ENCODE measurements around the gene NDST3.

DNA sequence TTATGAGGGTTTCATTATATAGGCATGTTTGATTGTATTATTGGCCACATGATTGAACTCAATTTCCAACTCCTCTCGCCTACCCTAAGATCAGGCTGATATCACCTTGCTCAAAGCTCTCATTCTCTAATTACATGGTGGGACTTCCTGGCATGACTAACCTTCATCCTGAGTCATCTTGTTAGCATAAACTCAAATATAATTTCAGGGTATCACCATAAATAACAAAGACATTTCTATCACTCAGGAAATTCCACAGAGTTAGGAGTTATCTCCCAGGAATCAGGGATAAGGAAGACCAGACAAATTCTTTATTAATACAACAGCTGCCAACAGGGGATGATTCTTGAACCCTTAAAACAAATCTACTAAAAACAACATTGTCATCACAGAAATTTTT, 90.7 kb downstream of the NDST3 start:
- TF ChIP-seq, protein P1, sequence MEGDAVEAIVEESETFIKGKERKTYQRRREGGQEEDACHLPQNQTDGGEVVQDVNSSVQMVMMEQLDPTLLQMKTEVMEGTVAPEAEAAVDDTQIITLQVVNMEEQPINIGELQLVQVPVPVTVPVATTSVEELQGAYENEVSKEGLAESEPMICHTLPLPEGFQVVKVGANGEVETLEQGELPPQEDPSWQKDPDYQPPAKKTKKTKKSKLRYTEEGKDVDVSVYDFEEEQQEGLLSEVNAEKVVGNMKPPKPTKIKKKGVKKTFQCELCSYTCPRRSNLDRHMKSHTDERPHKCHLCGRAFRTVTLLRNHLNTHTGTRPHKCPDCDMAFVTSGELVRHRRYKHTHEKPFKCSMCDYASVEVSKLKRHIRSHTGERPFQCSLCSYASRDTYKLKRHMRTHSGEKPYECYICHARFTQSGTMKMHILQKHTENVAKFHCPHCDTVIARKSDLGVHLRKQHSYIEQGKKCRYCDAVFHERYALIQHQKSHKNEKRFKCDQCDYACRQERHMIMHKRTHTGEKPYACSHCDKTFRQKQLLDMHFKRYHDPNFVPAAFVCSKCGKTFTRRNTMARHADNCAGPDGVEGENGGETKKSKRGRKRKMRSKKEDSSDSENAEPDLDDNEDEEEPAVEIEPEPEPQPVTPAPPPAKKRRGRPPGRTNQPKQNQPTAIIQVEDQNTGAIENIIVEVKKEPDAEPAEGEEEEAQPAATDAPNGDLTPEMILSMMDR (conservative IDR thresholded peaks at IDR 0.05; ENCODE audit: low read depth, low read length), result no peak
- TF ChIP-seq EZH2 (IDR thresholded peaks at IDR 0.05; ENCODE audit: low read length, unreplicated experiment), result no peak
